ENCODE measurements around the gene TMEM120B.

DNA sequence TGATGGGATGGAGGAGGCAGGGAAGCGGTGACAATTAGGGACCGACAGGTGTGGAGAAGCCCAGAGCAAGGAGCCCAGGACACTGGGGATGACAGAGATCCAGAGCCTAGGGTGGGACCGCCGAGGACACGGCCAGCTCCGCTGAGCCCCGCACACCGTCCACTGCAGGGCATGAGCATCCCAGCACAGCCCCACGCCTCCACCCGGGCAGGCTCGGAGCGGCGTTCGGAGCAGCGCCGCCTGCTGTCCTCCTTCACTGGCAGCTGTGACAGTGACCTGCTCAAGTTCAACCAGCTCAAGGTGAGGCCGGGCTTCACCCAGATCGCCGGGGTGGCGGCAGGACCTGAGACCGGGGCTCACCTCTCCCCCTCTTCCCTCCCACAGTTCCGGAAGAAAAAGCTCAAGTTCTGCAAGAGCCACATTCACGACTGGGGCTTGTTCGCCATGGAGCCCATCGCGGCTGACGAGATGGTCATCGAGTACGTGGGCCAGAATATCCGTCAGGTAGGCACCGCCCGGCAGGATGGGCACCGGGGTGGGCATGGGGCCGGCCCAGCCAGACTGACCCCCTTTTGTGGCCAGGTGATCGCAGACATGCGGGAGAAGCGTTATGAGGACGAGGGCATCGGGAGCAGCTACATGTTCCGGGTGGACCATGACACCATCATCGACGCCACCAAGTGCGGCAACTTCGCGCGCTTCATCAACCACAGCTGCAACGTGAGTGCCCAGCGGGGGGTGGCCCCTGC lies 115.0 kb downstream of the TMEM120B start:
- TF ChIP-seq, protein P1, sequence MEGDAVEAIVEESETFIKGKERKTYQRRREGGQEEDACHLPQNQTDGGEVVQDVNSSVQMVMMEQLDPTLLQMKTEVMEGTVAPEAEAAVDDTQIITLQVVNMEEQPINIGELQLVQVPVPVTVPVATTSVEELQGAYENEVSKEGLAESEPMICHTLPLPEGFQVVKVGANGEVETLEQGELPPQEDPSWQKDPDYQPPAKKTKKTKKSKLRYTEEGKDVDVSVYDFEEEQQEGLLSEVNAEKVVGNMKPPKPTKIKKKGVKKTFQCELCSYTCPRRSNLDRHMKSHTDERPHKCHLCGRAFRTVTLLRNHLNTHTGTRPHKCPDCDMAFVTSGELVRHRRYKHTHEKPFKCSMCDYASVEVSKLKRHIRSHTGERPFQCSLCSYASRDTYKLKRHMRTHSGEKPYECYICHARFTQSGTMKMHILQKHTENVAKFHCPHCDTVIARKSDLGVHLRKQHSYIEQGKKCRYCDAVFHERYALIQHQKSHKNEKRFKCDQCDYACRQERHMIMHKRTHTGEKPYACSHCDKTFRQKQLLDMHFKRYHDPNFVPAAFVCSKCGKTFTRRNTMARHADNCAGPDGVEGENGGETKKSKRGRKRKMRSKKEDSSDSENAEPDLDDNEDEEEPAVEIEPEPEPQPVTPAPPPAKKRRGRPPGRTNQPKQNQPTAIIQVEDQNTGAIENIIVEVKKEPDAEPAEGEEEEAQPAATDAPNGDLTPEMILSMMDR (IDR thresholded peaks at IDR 0.05; ENCODE audit: poor library complexity): no peak
- TF ChIP-seq EZH2 (IDR thresholded peaks at IDR 0.05; ENCODE audit: borderline replicate concordance): no peak
- no peak for TF ChIP-seq EZH2phosphoT487 (IDR thresholded peaks at IDR 0.05; ENCODE audit: low read depth, severe bottlenecking, unreplicated experiment)
